HL-60 (cell line): ENCODE measurements around the gene KRT31.
"Not testable (repeated sequence)": the region's sequence is repeated elsewhere in the genome, so short reads cannot be mapped to it uniquely, and the experiment has no call there.

Experiments used
- DNase-seq, 2 experiments: peaks; one replicate each; pipeline ENCODE4 v3.0.0-alpha.2; 2010 to 2020; ENCODE audit warnings: low read depth in 1 of 2, low spot score in 1 of 2
- H3K27ac ChIP-seq: fragments of 250-450 bp; sonication (Bioruptor Pico); replicated peaks from 2 replicates; pipeline ENCODE4 v1.5.1; 2020; ENCODE audit warnings: mild to moderate bottlenecking, moderate library complexity
- H3K27me3 ChIP-seq: fragments of 250-450 bp; sonication (Bioruptor Pico); 2 replicates; pipeline ENCODE4 v1.5.1; 2021; ENCODE audit warnings: mild to moderate bottlenecking, moderate library complexity; ENCODE audit not compliant: insufficient read depth, poor library complexity, severe bottlenecking
- H3K4me3 ChIP-seq: replicated peaks from 2 replicates; pipeline ENCODE4 v1.5.1; 2011; ENCODE audit warnings: mild to moderate bottlenecking, control low read depth, low read length; ENCODE audit not compliant: insufficient read depth
- GABPA ChIP-seq: IDR thresholded peaks from 2 replicates; pipeline ENCODE4 v1.6.1; 2012; ENCODE audit warnings: low read depth
- POLR2AphosphoS5 ChIP-seq: IDR thresholded peaks from 2 replicates; pipeline ENCODE4 v1.6.1; 2012; ENCODE audit warnings: low read depth
- SPI1 ChIP-seq: IDR thresholded peaks from 2 replicates; pipeline ENCODE4 v1.6.1; 2012; ENCODE audit warnings: low read depth, mild to moderate bottlenecking, borderline replicate concordance
- TF ChIP-seq, protein P1 (sequence below): IDR thresholded peaks from 2 replicates; pipeline ENCODE4 v1.6.1; 2012; ENCODE audit warnings: low read depth; ENCODE audit not compliant: insufficient replicate concordance
- TF ChIP-seq, protein P2 (sequence below): IDR thresholded peaks from one replicate; pipeline ENCODE4 v1.5.1; 2011; ENCODE audit warnings: low read length, control low read depth, inconsistent platforms; ENCODE audit not compliant: insufficient read depth

KRT31 gene

DNA sequence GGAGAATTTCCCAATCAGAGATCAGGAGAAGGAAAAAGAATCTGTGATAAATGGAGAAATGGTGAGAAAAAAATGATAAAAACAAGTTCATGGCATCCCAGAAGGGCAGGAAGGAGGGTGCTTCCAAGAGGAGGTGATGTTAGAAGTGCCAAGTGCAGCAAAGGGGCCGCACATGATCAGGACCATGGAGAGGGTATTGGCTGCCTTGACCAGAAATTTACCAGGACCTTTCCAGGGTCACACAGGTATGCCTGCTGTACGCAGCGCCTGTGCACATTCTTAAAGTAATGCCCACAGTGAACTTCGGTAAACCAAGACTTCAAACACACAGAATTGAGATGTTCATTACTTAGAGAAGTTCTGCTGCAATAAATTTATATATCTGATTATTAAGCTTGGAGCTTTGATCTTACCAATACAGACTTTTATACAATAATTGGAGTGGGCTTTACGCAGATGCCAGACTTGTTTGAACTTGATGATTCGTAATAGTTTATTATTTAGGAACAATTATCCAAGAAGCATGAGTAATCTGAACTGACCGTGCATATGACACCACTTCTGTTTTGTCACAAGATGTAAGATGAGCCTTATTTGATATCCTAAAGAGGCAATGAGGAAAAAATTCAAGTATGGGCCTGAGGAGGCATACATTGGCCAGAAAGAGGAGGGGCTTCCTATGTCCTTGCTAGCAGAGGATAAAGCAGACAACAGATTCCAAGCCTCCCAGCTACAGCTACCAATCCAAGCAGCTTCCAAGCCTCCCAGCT lies 44.6 kb downstream of the KRT31 start:
- no peak for DNase-seq
- Histone ChIP-seq H3K27me3 (no peaks in the 10 kb centered on the region), H3K4me3 (no peak overlapping the region), H3K27ac (no peak overlapping the region)
- TF ChIP-seq, protein P1, sequence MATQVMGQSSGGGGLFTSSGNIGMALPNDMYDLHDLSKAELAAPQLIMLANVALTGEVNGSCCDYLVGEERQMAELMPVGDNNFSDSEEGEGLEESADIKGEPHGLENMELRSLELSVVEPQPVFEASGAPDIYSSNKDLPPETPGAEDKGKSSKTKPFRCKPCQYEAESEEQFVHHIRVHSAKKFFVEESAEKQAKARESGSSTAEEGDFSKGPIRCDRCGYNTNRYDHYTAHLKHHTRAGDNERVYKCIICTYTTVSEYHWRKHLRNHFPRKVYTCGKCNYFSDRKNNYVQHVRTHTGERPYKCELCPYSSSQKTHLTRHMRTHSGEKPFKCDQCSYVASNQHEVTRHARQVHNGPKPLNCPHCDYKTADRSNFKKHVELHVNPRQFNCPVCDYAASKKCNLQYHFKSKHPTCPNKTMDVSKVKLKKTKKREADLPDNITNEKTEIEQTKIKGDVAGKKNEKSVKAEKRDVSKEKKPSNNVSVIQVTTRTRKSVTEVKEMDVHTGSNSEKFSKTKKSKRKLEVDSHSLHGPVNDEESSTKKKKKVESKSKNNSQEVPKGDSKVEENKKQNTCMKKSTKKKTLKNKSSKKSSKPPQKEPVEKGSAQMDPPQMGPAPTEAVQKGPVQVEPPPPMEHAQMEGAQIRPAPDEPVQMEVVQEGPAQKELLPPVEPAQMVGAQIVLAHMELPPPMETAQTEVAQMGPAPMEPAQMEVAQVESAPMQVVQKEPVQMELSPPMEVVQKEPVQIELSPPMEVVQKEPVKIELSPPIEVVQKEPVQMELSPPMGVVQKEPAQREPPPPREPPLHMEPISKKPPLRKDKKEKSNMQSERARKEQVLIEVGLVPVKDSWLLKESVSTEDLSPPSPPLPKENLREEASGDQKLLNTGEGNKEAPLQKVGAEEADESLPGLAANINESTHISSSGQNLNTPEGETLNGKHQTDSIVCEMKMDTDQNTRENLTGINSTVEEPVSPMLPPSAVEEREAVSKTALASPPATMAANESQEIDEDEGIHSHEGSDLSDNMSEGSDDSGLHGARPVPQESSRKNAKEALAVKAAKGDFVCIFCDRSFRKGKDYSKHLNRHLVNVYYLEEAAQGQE = peak; percentile 90
- TF ChIP-seq GABPA = no peak

DNA sequence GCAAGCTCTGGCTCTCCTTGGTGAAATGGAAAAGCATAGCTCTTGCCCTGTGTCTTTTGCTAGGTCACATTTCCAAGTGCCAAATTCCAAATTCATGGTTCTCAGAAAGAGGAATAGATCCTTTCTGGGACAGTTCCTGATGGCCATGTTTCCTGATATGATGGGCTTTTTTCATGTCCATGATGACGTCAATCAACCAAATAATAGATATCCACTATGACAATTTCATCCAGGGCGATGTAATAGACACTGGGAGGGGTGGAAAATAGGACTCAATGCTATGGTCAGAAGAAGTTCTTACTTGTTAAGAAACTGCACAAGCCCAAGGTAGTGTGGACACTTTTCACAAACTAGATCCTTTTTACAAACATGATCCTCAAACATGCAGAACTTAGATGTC lies 46.2 kb downstream of the KRT31 start:
- Histone ChIP-seq H3K4me3 (no peak overlapping the region), H3K27ac (no peak overlapping the region), H3K27me3 (no peaks in the 10 kb centered on the region)
- DNase-seq = no peak
- TF ChIP-seq, protein P1 = no peak
- TF ChIP-seq, protein P2, sequence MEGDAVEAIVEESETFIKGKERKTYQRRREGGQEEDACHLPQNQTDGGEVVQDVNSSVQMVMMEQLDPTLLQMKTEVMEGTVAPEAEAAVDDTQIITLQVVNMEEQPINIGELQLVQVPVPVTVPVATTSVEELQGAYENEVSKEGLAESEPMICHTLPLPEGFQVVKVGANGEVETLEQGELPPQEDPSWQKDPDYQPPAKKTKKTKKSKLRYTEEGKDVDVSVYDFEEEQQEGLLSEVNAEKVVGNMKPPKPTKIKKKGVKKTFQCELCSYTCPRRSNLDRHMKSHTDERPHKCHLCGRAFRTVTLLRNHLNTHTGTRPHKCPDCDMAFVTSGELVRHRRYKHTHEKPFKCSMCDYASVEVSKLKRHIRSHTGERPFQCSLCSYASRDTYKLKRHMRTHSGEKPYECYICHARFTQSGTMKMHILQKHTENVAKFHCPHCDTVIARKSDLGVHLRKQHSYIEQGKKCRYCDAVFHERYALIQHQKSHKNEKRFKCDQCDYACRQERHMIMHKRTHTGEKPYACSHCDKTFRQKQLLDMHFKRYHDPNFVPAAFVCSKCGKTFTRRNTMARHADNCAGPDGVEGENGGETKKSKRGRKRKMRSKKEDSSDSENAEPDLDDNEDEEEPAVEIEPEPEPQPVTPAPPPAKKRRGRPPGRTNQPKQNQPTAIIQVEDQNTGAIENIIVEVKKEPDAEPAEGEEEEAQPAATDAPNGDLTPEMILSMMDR = no peak
- TF ChIP-seq SPI1 = no peak
- no peak for TF ChIP-seq POLR2AphosphoS5
- TF ChIP-seq GABPA = no peak

DNA sequence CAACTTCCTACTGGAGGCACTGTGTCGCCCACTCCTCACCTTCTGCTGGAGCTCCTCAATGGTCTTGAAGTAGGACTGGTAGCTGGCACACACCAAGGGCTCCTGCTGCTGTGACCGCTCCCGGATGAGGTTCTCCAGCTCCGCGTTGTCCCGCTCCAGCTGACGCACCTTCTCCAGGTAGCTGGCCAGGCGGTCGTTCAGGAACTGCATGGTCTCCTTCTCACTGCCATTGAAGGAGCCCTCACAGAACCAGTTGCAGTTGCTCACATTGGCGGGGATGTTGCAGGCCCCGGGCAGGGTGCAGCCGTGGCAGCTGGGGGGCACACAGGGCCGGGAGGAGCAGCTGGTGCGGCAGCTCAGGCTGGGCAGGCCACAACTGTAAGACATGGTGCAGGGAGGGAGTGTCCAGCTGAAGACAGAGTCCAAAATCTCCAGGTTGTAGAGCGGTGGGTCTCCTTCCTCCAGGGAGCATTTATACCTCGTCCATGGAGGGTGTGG lies 47.0 kb downstream of the KRT31 start, which contains the start of gene KRT33A:
TSS of gene KRT33A (minus strand) at position 448 of the 498 bp plus-strand sequence. CDS start at position 387, 61 bp downstream.
- H3K27ac ChIP-seq, DNase-seq, H3K27me3 ChIP-seq: not testable (repeated sequence)

DNA sequence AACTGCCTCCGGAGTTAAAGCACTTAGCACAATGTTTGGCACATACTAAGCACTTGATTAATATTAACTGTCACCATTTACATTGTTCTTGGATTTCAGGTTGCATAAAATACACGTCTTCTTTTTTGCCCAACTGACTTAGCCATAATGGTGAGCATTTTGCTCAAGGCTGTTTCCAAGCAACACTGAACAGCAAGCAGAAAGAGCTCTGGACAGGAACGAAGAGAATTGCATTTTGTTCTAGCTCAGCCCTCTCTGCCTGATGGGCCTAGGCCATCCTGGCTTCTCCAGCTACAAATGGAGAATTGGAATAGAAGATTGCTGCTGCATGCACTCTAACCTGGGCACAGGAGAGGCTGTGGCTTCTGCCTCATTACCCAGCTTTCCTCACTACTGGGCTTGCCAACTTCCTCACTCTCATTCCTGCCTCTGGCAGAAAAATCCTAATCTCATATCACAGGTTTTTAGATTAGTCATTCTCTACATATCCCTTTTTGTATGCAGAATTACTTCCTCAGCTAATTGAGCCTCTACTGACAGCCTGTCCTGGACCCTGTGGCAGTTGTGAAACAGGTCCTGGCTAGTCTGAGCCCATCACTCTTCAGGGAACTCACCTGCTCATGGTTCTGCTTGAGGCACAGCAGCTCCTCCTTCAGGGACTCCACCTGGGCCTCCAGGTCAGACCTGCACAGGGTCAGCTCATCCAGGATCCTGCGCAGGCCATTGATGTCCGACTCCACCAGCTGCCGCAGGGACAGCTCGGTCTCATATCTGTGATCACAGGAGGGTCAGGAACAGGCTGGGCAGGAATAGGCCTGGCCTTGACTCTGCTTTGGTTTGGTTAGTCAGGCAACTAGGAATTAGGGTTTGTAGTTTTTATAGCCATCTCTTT lies 49.3 kb downstream of the KRT31 start:
- Histone ChIP-seq H3K27ac (no peak overlapping the region), H3K4me3 (no peak overlapping the region), H3K27me3 (no peaks in the 10 kb centered on the region)
- DNase-seq = no peak
- TF ChIP-seq GABPA = no peak
- TF ChIP-seq, protein P1 = no peak

More for the DNA sequence above, 47.0 kb downstream of the KRT31 start, which contains the start of gene KRT33A:
- not testable (repeated sequence) for H3K4me3 ChIP-seq

DNA sequence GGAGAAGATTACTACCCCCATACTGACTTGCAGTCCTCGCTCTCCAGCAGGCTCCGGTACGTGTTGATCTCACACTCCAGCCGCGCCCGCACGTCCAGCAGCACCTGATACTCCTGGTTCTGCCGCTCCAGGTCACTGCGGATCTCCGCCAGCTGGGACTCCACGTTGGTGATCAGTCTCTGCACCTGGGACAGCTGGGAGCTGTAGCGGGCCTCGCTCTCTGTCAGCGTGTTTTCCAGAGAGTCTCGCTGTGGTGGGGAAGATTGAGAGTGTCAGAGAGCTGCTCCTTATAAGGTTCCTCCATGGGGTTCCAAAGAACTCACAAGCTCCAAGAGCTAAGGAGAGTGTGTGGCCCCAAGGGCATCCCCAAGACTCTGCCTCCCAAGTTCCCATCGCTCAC lies 51.0 kb downstream of the KRT31 start:
- not testable (repeated sequence) for H3K27me3 ChIP-seq, H3K27ac ChIP-seq, DNase-seq, H3K4me3 ChIP-seq
